DMS 273 (cell line): Measurements from ENCODE around the gene EIF2S3.
"Not testable (repeated sequence)": the region's sequence is repeated elsewhere in the genome, so short reads cannot be mapped to it uniquely, and the experiment has no call there.

Source experiments
- DNase-seq: peaks from one replicate; lab custom pipeline; 2025; ENCODE audit not compliant: unreplicated experiment; lab: John Stamatoyannopoulos, UW

EIF2S3 gene

GRCh38 chrX:24054182-24055042 lies at the start of gene EIF2S3:
TSS of gene EIF2S3 (plus strand) at chrX:24054956. CDS start at chrX:24054969, 13 bp downstream.
- peak; percentile 99 for DNase-seq

- DNase-seq = no peak
Observed at GRCh38 chrX:24005028-24005427, 49.7 kb upstream of the EIF2S3 start.

GRCh38 chrX:24005867-24006266 lies 48.9 kb upstream of the EIF2S3 start:
- no peak for DNase-seq

DNA sequence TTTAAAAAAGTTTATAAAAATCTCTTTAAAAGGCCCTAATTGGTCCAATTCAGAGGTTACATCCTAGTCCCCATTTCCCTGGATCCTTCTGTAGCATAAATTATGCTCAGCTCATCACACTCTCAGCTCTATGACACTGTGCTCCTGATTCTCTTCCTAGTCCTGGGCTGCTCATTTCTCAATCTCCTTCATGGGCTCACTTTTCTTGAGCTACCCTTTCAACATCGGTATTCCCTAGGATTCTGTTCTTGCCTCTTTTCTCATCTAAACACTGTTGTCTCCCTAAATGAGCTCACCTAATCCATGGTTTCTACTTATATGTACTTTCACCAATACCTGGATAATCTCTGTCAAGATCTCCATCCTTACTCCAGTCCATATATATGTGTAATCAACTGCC lies 42.5 kb upstream of the EIF2S3 start:
- no peak for DNase-seq

DNA sequence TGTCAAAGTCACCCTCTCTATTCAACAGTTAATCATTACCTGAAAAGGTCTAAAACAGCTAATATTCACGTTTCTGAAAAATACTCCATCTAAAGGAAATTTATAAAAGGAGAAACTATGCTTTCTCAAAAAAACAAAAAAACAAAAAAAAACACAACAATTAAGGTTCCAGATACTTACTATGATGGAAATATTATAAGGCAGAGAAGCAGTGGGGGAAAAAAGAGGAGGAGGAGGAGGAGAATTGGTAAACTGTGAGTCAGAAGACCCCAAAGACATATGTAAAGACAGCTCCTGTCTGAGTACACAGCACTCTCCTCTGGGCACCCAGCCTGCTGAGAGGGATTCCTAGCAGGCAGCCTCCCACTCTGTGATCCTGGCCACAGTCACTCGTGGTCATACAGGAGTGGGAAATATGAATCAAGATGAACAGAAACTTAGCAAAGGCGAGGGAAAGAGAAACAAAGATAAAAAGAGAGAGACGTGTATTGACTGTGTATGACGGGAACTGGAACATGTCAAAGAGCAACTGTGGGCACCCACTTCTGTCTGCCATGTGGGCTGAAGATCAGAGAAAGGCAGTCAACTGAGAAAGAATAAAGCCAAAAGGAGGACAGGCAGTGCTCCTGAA lies 40.3 kb upstream of the EIF2S3 start:
- no peak for DNase-seq

GRCh38 chrX:24017674-24018073 lies 37.1 kb upstream of the EIF2S3 start:
- no peak for DNase-seq

DNA sequence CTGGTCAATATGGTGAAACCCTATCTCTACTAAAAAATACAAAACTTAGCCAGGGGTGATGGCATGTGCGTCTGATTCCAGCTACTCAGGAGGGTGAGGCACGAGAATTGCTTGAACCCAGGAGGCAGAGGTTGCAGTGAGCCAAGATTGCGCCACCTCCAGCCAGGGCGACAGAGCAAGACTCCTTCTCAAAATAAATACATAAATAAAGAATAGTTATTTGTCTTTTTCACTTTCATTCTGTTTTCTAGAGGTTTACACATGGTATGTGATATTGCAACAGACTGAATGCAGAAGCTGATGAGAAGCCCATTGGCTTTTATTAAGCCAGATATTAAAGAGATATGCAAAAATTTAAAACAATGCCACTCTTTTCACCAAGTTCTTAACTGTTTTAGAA lies 35.9 kb upstream of the EIF2S3 start:
- no peak for DNase-seq

- DNase-seq = no peak
Observed at GRCh38 chrX:24019448-24019847, 35.3 kb upstream of the EIF2S3 start.

DNA sequence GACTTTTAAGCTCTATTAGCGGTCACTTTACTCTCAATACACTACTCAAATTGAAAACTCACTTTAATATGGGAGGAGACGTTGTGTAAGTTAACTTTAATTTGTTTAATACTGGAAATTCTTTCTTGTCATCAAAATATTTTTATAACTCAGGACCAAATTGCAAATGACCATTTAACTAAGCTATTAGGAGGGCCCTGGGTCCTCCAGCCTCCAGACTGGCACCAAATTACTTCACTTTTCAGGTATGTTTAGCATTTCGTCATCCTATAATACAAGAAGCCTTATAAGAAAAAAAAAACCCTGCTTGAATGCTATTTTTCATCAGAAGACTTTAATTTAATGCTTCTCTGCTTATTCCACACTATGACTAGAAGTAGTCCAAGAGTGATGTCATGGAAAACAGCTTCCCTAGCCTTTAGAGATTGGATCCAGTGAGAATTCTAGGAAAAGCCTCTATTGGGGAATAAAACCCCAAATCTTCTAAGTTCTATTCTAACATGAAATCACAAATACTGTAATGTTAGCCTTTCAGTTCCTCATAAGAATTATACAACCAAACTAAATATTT lies 34.4 kb upstream of the EIF2S3 start:
- DNase-seq = no peak

GRCh38 chrX:24023544-24023943 lies 31.2 kb upstream of the EIF2S3 start:
- DNase-seq = no peak

DNA sequence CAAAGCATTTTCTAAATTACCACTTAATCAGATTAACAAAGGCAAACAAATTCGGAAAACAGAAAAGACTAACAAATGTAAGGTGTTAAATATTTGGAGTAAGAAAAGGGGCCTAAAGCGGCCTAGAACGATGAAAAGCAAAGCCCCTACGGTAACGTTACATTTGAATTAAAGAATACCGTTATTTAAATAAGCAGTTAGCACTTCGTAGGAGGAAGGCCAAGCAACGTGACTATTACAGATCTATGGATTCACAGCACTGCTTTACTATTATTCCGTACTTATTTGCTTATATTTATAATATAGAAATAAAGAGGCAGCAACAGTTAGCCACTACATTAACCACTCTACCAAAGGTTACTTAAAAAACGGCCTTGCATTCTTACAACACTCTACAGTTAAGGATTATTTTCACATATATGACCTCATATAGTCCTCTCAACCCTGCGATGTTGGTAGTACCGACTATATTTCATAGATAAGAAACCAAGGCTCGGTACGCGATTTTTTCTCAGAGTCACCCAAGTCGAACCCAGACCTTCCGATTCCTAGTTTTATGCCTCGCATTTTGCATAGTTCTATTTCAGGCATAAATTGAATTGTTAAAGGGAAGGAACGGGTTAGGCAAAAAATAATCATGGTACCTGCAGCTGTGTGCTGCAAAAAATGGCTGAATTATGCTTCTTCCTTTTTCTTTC lies 30.6 kb upstream of the EIF2S3 start:
- peak; percentile 50 for DNase-seq

GRCh38 chrX:24024819-24025740 lies 29.7 kb upstream of the EIF2S3 start:
- peak; percentile 96 for DNase-seq

DNA sequence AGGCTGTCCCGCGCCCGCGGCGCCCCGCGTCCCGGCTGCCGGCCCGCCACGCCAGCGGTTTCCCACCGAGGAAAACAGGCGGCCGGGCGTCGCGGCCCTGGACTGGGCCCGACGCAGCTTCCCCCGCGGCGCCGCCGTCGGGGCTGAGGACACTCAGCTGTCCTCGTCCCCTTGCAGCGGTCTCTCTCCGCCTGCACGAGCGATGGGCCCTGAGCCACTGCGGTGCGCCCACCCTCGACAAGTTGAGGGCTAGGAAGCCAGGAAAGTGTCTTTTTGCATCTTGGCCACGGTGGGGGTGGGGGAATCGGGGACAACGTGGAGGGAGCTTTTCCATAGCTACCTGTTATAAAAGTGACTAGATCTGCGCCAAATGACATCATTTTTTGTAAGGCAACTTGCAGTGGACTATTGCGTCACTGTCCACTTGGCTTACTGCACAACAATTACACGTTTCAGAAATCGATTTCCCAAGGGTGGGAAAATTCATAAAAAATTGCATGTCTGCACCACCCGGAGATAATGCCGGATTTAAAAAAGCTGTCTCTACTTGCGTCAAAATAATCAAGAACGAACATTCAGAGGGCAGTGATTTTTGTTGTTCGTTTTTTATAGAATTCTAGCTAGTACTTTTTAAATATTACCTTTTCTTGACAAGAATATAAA lies 28.9 kb upstream of the EIF2S3 start:
- DNase-seq = no peak

DNA sequence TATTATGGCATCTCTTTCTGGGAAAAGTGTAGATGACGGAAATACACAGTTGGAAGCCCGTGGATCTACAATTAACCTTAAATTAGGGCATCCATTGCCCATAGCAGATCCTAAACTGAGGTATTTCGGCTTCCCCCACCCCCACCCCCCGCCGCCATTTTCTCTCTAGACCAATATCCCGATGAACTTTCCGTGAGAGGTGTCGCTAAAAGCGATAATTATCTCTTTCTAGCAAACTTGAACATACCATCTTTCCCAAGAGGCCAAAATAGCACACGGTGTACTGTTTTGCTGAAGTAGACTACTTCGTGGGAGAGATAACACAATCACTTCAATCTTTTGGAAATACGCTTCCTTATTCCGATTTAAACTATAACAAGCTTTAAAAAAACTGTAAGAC lies 28.3 kb upstream of the EIF2S3 start:
- no peak for DNase-seq

DNA sequence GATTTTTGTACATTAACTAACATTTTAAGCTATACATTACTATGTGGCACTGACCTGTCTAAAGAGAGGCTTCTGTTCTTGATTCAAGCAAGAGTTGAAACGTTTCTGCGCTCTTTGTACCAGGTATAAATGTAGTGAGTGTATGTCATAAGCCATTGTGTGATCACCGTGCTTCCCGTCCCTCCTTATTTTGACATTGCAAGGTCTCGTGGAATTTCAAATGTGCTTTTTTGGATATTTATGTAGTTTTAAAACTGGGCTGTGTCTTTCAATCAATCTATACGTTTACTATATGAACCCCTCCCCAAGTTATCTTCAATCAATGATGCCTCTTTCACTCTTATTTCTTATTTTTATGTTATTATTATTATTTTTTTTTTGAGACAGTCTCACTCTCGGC lies 27.7 kb upstream of the EIF2S3 start, which contains the start of gene KLHL15:
TSS of gene KLHL15 (minus strand) at position 101 of the 400 bp plus-strand sequence. CDS start 20,493 bp downstream, outside the sequence.
- no peak for DNase-seq

- no peak for DNase-seq
Observed at GRCh38 chrX:24027985-24028384, 26.8 kb upstream of the EIF2S3 start.

DNA sequence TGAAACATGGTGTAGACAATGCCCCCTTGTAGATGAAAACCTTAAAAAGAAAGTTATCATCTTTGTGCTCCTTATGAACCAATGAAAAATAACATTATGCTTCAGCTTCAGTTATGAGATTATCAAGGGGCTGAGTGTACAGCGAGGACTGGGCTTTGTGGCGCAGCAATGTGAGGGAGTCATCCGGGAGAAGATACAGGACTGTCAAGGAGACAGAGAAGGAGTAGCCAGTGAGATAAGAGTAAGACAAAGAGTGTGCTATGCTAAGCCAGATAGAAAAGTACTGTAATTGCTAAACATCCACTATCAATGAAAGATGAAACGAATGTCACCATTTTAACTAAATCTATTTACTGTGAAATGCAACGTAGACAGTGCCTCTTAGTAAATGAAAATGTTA lies 24.2 kb upstream of the EIF2S3 start:
- DNase-seq = no peak

DNA sequence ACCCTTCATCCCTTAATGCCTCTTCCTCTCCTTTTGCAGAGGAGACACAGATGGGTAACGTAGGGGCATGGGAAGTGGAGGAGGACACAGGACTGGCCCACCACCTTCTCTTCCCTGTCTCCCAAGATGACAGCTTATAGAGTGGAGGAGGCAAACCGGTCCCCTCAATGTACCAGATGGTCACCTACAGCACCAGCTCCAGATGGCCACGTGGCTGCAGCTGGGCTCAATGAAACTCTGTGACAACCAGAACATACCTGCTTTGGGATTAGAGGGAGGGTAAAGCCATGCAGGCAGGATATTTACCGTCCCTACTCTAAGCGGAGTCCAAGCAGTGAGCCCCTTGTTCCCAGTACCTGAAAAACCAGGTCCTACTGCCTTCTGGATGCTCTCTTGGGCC lies 20.3 kb upstream of the EIF2S3 start:
- peak; percentile 72 for DNase-seq

GRCh38 chrX:24037729-24038128 lies 17.0 kb upstream of the EIF2S3 start:
- DNase-seq = no peak

DNA sequence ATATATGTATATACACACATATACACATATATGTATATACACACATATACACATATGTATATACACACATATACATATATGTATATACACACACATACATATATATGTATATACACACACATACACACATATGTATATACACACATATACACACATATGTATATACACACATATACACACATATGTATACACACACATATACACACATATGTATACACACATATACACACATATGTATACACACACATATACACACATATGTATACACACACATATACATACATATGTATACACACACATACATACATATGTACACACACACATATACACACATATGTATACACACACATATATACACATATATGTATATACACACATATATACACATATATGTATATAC lies 8.7 kb upstream of the EIF2S3 start:
- DNase-seq = not testable (repeated sequence)
